NCI-H146 treated with DMSO at 0.1 percent for 48 hours (cell line): Measurements from ENCODE around the gene GFAP.
"Not testable (repeated sequence)": the region's sequence is repeated elsewhere in the genome, so short reads cannot be mapped to it uniquely, and the experiment has no call there.

Source experiments
- DNase-seq: peaks from one replicate; lab custom pipeline; 2025; ENCODE audit not compliant: unreplicated experiment; lab: John Stamatoyannopoulos, UW

GFAP gene

GRCh38 chr17:44915321-44915726, at the start of gene GFAP:
Gene GFAP, minus strand, starts transcription at chr17:44915500. Its CDS starts 14 bp downstream, at chr17:44915486.
- DNase-seq, result no peak

GRCh38 chr17:44961921-44962350, 46.6 kb upstream of the GFAP start:
- DNase-seq, result no peak

- no peak for DNase-seq
Measured at GRCh38 chr17:44960691-44961090, 45.4 kb upstream of the GFAP start.

- no peak for DNase-seq
Measured at GRCh38 chr17:44959821-44960531, 44.7 kb upstream of the GFAP start.

DNA sequence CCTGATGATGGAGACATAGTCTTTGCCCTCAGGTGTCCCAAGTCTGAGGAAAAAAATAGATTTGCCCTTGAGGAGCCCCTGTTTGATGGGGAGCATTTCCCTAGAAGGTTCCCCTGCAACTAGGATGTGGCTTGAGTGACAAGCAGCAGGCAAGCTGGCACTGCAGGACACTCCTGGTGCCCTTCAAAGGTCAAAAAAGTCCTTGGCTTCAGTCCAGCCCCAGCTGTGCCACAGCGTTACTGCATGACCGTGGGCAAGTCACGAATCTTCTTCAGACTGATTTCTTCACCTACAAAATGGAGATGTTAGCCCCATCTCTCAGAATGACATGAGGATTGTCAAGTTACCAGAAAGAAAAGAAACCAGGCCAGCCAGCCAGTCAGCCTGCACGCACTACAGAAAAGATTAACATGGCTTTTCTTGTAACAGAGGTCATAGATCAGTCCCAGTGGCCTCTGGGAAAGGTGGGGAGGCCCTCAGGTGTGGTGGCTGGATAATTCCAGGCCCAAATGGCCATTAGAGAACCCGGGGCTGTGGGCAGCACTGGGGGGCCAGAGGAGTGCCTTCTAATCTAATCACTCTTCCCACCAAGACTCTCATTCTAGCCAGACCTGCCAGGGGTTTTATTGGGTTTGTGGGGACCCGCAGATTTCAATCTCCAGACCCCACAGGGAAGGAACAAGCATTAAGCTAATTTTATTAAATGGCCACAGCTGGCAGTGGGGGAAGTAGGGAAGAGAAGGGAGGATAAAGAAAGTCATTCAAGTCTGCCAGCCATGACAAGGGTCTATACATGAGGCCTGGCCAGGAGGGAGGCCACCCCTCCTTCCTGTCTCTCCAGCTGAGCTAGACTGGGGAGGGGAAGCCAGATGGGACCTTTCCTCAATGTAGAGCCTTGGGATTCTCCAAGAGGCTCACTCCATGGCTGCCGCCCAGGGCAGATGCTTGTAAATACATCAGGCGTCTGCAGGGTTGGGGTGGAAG, 42.0 kb upstream of the GFAP start:
- DNase-seq, result no peak

- no peak for DNase-seq
Measured at GRCh38 chr17:44955674-44956425, 40.5 kb upstream of the GFAP start.

GRCh38 chr17:44952946-44953475, 37.7 kb upstream of the GFAP start:
- DNase-seq, result no peak

DNA sequence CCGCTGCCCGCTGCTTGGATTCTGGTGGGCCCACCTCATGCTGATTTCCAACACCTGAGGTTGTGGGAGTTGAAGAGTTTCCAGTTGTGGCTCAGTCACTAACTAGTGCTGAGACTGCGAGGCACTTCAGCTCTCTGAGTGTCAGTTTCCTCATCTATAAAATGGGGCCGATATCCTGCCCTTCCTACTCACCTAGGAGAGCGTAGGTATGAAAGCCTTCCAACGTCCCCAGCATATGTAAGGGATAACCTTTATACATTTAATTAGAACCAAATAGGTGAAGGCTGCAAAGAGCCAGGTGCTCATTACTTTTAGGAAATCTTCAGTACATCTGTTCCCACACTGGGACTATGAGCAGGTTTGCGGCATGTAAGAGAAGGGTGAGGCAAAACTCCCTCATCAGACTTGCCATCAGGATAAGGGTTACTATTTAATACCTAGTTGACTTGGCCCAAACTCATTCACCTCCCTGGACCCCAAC, 33.1 kb upstream of the GFAP start:
- no peak for DNase-seq

DNA sequence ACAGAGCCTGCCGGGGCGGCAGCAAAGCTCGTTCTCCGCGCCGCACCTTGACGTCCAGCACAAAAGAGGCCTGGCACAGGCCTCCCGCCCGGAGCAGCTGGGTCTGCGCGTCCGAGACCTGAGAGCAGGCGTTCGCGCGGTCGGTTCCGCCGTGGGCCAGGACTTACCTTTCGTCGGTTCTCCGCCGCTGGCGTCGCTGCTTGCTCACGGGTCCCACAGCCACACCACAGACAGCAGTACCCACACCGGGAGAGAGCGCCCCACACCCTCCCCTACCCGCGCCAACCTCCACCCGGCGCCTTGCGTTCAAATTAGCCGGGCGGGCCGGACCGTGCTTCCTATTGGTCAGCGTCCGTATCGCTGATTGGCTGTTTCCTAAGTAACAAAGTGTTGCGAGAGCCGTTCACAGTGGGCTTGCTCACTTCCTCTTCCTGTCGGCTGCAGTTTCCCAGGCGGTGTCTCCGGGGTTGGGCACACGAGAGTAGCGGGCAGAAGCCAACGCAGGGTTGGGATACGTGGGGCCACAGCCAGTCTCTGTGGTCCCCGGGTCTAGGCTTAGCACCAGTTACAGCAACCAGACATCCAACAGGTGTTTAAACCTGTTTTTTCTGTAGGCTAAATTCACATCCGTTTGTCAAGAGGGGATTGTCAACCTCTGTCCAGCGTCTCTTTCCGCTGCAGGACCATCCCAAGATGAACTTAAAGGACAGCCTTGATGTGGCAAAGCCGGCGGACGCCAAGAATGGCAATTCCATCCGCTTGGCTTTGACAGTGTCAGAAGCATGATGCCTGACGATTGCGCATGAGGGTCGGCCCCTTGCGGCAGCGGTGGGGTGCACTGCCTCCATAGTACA, 32.4 kb upstream of the GFAP start, which contains the start of gene KIF18B:
Gene KIF18B (minus strand): TSS at position 313 of the 854 bp plus-strand sequence. CDS start 11,429 bp downstream, outside the sequence.
- DNase-seq, result peak; percentile 89

GRCh38 chr17:44945652-44946051, 30.4 kb upstream of the GFAP start:
- DNase-seq, result not testable (repeated sequence)

DNA sequence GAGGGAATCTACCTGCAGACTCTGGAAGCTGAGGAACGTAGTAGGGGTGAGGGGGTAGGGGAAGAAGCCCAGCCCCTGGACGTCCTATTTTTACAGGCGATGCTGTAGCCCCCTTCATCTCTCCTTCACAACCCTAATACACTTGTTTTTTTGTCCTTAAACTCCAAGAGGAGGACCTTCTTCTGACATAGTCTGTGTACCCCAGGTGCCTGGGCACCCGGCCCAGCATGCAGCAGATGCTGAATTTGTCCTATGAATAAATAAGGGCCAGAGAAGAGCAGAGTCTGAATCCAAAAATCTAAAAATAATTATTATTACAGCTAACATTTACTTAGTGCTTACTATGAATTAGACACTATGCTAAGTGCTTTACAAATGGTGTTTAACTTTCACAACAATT, 27.2 kb upstream of the GFAP start:
- no peak for DNase-seq

DNA sequence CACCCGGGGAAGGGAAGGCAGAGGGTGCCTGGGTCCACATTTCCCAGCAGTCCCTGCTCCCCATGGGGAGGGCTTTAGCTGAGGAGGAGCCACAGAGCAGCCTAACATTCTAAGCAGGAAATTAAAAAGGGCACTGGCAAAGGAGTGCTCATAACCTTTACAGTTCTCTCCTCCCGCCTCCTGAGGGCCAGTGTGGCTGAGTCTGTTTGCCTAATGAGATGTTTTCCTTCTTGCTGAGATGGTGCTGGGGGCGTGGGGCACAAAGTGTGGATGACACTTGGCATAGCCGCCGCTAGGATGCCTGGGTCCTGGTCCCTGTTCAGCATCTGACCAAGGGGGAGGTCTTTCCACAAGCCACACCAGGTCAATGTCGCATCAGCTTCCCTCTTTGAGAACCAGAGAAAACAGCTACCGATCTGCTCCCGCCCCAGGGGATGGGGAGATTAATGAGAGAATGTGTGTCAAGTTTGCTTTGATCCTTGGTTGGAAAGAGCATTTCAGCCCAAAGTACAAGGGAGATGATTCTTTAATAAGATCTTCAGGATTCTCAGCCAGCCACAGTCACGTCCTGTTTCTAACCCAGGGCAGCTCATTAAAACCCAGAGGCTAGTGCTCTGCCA, 26.5 kb upstream of the GFAP start:
- DNase-seq, result no peak

- no peak for DNase-seq
Measured at GRCh38 chr17:44940768-44941167, 25.5 kb upstream of the GFAP start.

GRCh38 chr17:44940317-44940716, 25.0 kb upstream of the GFAP start:
- no peak for DNase-seq

DNA sequence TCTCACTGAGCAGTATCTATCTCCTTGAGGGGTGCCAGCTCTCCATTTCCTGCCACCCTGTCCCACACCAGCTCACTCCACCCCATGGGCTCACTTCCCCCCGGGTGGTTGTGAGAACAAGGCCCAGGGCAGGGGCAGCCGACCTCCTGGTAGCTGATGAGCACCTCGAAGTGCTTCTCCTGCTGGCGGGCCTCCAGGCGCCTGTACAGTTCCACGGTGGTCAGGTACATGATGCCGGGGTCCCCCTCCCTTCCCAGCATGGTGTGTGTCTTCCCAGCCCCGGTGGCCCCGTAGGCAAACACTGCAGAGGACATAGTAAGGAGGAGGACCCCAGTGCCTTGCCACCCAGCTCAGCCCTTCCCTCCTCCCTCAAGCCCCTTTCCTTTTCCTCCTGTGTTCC, 19.8 kb upstream of the GFAP start:
- no peak for DNase-seq

DNA sequence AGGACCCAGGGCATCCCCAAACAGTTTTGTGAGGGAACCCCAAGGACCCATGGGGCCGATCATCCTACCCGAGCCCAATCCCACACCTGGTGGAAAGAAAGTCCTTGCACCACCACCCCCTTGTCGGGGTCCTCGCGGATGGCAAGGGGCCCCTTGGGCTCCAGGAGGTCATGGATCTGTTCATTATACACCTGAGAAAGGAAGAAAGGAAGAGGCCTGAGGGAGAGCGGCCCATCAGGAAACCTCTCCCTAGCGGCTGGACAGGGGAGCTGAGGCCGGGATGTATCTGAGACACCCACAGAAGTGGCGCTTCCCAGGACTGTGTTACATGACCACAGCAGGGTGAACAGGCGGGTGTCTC, 19.4 kb upstream of the GFAP start:
- DNase-seq, result no peak

DNA sequence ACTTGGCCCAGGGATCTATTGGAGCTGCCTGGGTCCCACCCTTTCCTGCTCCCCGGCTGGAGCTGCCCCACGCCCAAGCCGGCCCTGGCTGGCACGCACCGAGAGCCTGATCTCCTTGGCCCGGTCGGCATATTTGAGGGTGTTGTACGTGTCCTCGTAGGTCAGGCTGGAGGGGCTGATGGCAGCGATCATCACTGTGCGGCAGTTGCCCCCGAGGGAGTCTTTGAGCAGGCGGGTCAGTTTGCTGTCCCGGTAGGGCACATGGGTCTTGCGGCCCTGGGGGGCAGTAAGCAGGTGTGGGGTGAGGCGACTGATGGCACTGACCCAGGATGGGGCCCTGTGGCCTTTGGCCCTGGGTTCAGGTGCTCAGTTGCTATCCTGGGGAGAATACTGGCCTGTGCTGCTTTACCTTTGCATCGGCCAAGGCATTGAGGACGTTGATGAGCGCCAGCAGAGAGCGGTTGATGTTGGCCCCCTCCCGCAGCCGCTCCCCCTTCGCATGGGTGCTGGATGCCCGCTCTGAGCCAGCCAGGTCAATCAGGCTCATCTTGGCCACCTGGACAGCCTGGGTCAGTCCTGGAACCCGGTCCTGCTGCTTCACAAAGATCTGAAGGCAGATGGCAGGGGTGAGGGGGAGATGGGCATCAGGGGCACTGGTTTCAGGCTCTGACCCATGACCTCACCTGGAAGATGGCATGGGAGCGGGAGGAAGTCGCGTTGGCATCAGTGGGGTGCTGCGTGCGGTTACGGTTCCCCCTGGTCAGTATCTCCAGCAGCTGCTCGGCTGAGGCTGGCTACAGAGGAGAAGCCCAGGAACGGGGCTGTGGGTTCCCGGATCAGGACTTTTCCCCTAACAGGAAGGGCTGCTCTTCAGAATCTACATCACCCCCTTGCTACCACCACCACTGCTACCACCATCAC, 18.8 kb upstream of the GFAP start:
- no peak for DNase-seq

GRCh38 chr17:44932787-44933097, 17.4 kb upstream of the GFAP start:
- DNase-seq, result no peak
